Measurements from ENCODE around the gene BABAM2. TPM values are rescaled to one million over a fixed set of nuclear protein-coding genes. Genes with fewer than 3 reads are reported as not detected.
A peak's percentile ranks its signal among the peaks of the same experiment; 100 is the strongest.
"Not testable (repeated sequence)": the region's sequence is repeated elsewhere in the genome, so short reads cannot be mapped to it uniquely, and the experiment has no call there.

BABAM2 gene
- total RNA-seq, 1 donor from 2014 or later: 29.5 TPM

- ATAC-seq: not testable (repeated sequence)
Observed at GRCh38 chr2:27881815-27882583, 8.5 kb upstream of the BABAM2 start.

GRCh38 chr2:27882584-27882922 is 8.0 kb upstream of the BABAM2 start:
- ATAC-seq: not testable (repeated sequence)

GRCh38 chr2:27884601-27885000 is 5.9 kb upstream of the BABAM2 start:
- no peak for ATAC-seq

- ATAC-seq: no peak
Observed at GRCh38 chr2:27885234-27885633, 5.3 kb upstream of the BABAM2 start.

GRCh38 chr2:27885661-27886060 is 4.9 kb upstream of the BABAM2 start:
- ATAC-seq: no peak

- ATAC-seq: no peak
Observed at GRCh38 chr2:27886322-27886721, 4.2 kb upstream of the BABAM2 start.

GRCh38 chr2:27887111-27887510 is 3.4 kb upstream of the BABAM2 start:
- no peak for ATAC-seq

- no peak for ATAC-seq
Observed at GRCh38 chr2:27887830-27888229, 2.7 kb upstream of the BABAM2 start.

GRCh38 chr2:27888790-27889189 is 1.7 kb upstream of the BABAM2 start:
- ATAC-seq: no peak

GRCh38 chr2:27889774-27890145 is 769 bp upstream of the BABAM2 start:
- peak; percentile 1 for ATAC-seq

GRCh38 chr2:27890924-27891672 is 569 bp downstream of the BABAM2 start:
- ATAC-seq: peak; percentile 62

GRCh38 chr2:27891673-27892105 is 1.2 kb downstream of the BABAM2 start:
- no peak for ATAC-seq

- ATAC-seq: no peak
Observed at GRCh38 chr2:27893006-27893405, 2.5 kb downstream of the BABAM2 start.

- ATAC-seq: no peak
Observed at GRCh38 chr2:27897717-27898116, 7.2 kb downstream of the BABAM2 start.

GRCh38 chr2:27901234-27901633 is 10.7 kb downstream of the BABAM2 start:
- no peak for ATAC-seq

GRCh38 chr2:27902098-27902497 is 11.6 kb downstream of the BABAM2 start:
- ATAC-seq: no peak

- no peak for ATAC-seq
Observed at GRCh38 chr2:27903018-27903417, 12.5 kb downstream of the BABAM2 start.

- peak; percentile 77 for ATAC-seq
Observed at GRCh38 chr2:27903649-27904404, 13.3 kb downstream of the BABAM2 start.

GRCh38 chr2:27904405-27904665 is 13.8 kb downstream of the BABAM2 start:
- ATAC-seq: no peak

- no peak for ATAC-seq
Observed at GRCh38 chr2:27906074-27906473, 15.5 kb downstream of the BABAM2 start.

GRCh38 chr2:27907547-27907946 is 17.0 kb downstream of the BABAM2 start:
- ATAC-seq: no peak

- ATAC-seq: peak; percentile 64
Observed at GRCh38 chr2:27909901-27910300, 19.4 kb downstream of the BABAM2 start.

GRCh38 chr2:27911458-27912210 is 21.1 kb downstream of the BABAM2 start:
- ATAC-seq: no peak

Measured in esophagus mucosa (tissue), 1 donor.